DMS 273 treated with DMSO at 0.1 percent for 48 hours (cell line): ENCODE results near the gene DYTN.

ENCODE experiments used
- DNase-seq: peaks from one replicate; lab custom pipeline; 2025; lab: John Stamatoyannopoulos, UW

Gene DYTN

DNA sequence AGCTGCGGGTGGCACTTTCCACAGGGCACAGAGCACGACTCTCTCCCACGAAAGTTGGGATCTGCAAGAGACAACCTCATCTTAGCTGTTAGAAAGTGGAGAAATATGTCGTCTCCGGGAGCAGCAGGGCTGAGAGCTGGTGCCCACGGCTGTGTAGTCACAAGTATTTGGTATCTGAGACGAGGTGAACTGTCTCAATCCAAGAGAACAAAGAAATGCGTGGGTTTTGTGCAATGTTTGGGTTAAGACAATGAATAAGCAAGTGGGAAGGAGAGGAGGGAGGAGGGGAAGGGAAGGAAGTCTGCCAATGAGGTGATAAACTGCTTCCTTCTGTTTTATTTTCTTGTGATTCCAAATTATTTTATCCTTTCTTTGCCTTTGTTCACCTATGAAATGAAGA is 18.0 kb downstream of the DYTN start:
- DNase-seq, result no peak

DNA sequence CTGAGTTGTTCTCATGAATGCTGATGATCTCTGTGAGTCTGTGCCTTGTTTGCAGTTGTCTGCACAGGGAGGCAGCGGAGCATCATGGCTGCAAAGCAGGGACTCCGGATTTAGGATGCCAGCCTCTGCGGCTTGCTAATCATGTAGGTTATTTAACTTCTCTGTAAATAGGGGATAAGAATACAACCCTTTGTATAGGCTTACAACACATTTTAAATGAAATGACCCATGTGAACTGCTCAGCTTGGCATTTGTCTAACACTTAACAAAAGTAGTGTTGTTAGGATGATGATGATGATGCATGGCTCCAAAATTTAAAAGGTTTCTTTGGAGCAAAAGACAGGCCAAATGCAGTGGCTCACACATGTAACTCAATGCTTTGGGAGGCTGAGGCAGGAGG is 19.4 kb downstream of the DYTN start:
- no peak for DNase-seq

DNA sequence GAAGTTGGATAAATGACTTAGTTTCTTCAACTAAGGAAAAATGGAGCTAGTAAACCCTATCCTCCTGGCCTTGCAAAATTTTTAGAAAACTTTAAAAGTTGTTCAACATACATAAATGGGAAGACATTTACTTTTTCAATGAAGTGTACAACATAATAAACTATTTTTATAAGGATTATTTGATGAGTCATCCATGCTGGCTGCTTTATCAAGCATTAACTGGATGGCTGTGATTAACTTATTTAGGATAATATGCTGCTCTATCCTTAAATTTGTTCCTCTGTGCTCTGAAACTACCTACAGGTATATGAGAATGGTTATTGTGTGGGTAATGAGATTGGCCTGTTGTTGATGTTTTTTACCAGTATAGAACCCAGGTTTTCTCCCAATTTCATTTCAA is 21.3 kb downstream of the DYTN start:
- no peak for DNase-seq

- DNase-seq, result no peak
Measured at GRCh38 chr2:206693399-206694137, 24.6 kb downstream of the DYTN start.

GRCh38 chr2:206692971-206693370 is 25.2 kb downstream of the DYTN start:
- no peak for DNase-seq

GRCh38 chr2:206688990-206689389 is 29.2 kb downstream of the DYTN start:
- DNase-seq, result no peak

GRCh38 chr2:206688453-206688852 is 29.7 kb downstream of the DYTN start:
- DNase-seq, result no peak

DNA sequence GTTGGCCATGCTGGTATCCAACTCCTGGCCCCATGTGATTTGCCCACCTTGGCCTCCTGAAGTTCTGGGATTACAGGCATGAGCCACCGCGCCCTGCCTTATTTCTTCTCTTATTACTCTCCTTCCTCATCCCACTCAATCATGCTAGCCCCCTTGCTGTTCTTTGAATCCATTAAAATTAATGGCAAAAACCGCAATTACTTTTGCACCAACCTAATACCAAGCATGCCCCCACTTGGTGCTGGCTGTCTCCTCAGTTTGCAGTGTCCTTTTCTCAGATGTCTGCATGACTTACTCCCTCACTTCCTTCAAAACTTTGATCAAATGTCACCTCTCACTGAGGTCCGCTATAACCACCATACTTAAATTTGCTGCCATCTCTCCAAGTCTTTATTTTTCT is 34.6 kb downstream of the DYTN start:
- no peak for DNase-seq

- no peak for DNase-seq
Measured at GRCh38 chr2:206670531-206671319, 47.5 kb downstream of the DYTN start.

GRCh38 chr2:206665251-206665650 is 52.9 kb downstream of the DYTN start:
- no peak for DNase-seq

- DNase-seq, result no peak
Measured at GRCh38 chr2:206657087-206657486, 61.1 kb downstream of the DYTN start.

- no peak for DNase-seq
Measured at GRCh38 chr2:206647985-206648384, 70.2 kb downstream of the DYTN start.

DNA sequence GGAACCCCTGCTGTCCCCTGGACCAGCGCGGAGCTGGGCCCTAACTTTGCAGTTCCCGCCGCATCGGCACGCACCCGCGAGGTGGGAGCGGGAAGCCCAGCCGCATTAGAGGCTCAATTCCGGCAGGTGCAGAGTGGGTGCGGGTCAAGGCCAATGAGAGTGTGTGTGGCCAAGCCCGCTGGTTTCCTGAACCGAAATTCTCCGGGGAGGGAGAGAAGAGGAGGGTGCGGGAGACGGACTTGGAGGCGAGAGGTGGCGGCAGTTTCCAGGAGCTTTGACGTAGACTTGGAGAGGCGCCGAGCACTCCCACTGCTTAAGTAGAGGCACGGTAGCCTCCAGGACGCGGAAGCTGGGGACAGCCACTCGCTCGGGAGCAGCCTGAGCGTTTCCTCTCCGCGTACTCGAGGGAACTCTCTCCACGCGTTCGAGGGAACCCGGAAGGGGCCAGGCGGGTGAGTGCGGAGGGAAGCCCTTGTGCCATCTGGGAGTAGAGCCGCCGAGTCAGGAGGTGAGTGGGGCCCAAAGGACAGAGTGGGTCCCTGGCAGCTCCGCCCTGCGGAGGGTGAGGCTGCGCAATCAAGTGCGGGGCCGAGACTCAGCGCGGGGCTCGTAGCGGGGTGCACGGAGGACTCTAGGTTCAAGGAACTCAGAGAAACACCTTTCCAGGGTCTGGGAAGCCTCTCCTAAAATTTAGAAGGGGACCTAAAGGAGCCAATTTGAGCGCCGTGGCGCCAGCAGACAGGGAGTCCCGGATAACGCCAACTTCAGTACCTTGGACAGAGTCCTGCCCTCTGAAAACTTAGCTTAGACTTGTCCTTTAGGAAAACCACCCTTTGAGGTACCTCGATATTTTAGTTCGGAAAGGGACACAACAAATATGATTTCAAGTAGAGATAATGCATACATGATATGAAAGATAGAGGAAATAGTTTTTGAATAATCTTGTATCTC is 75.8 kb downstream of the DYTN start, which contains the start of gene FAM237A:
Gene FAM237A, plus strand, starts transcription at position 413 of the 951 bp plus-strand sequence. CDS start 1,750 bp downstream, outside the sequence.
- no peak for DNase-seq

- no peak for DNase-seq
Measured at GRCh38 chr2:206641226-206641625, 77.0 kb downstream of the DYTN start.

DNA sequence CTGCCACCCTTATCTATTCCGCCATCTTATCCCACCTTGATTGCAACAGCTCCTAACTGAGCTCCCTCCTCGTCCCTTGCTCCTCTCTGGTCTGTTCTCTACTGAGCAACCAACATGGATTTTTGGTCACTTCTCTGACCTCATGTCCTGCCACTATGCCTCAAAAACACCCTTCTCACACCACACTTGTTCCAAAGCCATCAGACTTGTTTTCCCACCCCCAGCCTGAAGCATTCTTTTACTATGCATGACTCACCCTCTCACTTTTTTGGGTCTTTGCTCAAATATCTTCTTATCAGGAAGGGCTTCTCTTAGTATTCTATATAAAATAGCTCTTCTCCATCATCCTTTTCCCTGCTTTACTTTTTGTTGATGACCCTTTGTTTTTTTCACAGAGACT is 78.6 kb downstream of the DYTN start:
- no peak for DNase-seq

GRCh38 chr2:206635015-206635414 is 83.2 kb downstream of the DYTN start:
- DNase-seq, result no peak

GRCh38 chr2:206631340-206631739 is 86.9 kb downstream of the DYTN start:
- DNase-seq, result no peak

- no peak for DNase-seq
Measured at GRCh38 chr2:206627632-206628031, 90.6 kb downstream of the DYTN start.

GRCh38 chr2:206626108-206626507 is 92.1 kb downstream of the DYTN start:
- no peak for DNase-seq

GRCh38 chr2:206619011-206619410 is 99.2 kb downstream of the DYTN start:
- DNase-seq, result no peak

- no peak for DNase-seq
Measured at GRCh38 chr2:206616151-206616550, 102.0 kb downstream of the DYTN start.

- no peak for DNase-seq
Measured at GRCh38 chr2:206615417-206616089, 102.6 kb downstream of the DYTN start.
